Measurements from ENCODE around the gene VPS54.
"Not testable (repeated sequence)": the region's sequence is repeated elsewhere in the genome, so short reads cannot be mapped to it uniquely, and the experiment has no call there.

The VPS54 gene

DNA sequence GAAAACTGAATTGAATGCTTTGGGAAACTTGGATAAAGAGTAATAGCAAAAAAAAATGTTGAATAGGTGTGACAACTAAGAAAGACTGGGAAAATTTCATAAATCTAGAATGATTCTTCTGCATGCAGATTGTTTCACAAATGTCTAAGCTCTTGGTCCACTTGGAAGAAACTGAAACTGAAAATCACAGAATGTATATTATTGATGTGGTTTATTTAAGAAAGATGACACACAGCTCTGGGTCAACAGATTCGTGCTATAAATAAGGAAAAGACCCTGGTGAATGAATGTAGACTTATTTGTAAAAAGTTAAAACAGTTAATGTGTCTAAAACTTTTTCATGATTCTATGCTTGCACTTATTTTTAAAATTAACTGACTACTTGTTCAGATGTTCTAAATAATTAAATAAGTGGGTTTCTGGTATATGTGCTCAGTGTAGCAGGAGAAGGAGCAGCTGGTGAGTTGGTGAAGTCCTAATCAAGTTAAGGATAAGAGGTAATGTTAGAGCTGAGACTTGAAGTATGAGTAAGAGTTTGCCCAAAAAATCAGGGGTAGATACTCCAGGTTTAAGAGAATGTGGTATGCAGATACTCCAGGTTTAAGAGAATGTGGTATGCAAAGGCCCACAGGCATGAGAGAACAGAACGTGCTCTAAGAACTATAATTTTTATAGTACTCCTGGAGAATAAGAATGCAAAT lies 153.1 kb downstream of the VPS54 start:
- DNase-seq = no peak

DNA sequence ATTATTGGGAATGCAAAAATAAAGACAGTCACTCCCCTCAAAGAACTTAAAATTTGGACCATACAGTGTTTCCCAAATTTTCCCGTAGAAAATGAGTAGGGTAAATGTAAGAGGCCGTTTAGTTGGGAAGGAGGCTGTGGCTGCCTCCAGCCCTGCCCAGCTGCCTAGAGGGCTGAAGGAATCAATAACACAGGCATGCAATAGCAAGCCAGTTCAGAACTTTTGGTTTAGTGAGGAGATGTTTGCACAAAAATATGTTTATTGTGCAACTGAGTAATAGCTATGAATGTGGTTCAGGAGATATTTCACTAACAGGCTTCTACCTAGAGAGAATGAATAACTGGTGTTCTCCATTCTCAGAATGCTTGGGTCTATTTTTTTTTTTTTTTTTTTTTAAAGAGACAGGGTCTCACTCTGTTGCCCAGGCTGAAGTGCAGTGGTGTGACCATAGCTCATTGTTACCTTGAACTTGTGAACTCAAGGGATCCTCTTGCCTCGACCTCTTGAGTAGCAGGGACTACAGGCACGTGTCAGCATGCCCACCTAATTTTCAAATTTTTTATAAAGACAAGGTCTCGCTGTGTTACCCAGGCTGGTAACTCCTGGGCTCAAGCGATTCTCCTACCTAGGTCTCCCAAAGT lies 153.9 kb downstream of the VPS54 start:
- no peak for DNase-seq

- no peak for DNase-seq
Observed at GRCh38 chr2:63863707-63864106, 155.5 kb downstream of the VPS54 start.

- no peak for DNase-seq
Observed at GRCh38 chr2:63862806-63863205, 156.4 kb downstream of the VPS54 start.

GRCh38 chr2:63861220-63861822 lies 157.9 kb downstream of the VPS54 start:
- peak; percentile 43 for DNase-seq

- DNase-seq = no peak
Observed at GRCh38 chr2:63858291-63858690, 160.9 kb downstream of the VPS54 start.

DNA sequence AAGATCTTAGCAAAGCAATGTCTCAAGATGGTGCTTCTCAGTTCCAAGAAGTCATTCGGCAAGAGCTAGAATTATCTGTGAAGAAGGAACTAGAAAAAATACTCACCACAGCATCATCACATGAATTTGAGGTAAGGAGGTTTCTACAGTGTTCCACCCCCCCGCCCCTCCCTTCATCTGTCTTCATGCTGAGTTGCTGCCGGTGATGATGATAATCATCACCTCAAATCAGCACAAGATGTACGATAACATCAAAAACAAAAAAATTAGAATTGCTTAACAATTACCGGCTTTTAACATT lies 163.0 kb downstream of the VPS54 start:
- DNase-seq = peak; percentile 44

GRCh38 chr2:63855418-63856302 lies 163.6 kb downstream of the VPS54 start:
- DNase-seq = no peak

GRCh38 chr2:63853527-63854310 lies 165.5 kb downstream of the VPS54 start:
- no peak for DNase-seq

DNA sequence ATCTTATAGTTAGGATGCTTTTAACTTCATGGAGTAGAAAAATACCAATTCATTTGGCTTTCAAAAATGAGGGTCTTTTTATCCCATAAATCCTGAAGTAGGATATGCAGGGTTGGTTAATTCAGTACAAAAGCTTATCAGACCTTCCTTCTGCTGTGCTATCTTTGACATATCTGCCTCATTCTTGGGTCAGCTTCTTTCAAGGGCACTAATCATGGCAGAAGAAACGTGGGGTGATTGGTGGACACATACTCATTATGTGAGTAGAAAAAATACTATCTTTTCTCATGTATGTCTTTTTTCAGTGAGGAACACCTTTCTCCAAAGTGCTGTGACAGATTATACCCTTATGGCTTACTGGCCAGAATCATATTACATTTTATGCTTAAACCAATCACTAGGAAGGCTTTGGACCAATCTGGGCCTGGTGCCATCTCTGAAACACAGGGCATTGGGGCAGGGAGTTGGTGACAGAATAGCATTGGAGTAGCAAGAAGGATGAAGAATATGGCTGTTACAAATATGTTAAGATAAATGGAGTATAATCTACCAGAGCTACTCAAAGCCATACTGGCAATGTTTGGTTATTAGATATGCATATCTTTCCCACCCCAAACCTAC lies 167.4 kb downstream of the VPS54 start:
- DNase-seq = no peak

DNA sequence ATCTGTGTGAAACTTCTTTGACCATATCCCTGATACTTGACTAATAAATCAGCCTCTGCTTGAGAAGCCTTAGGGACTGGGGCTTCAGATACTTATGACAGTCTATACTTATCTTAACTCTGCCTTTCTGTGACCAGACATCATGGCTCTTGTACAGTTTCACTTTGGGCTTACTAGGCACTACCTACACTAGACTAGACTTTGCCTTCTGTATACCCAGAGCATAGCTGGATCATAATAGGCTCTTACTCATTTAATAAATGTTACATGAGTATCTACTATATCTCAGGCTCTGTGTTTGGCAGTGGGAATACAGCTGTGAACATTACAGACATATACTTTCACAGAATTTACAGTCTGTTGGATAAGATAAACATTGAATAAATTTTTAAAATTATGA lies 168.6 kb downstream of the VPS54 start:
- no peak for DNase-seq

DNA sequence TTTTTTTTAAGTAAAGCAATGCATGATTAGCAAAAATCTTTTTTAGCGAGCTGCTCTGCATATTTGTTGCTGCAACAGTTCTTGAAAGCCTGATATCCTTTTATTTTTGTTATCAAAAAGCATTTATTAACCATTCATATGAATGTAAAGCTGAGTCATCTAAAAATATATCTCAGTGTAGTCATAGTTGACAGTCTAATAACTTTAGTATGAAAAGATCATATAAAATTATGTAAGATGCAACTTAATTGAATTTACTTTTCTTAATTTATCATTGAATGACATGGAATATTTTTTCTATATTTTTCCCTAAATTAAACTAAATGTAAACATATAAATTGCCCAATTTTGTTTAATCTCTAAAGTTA lies 169.0 kb downstream of the VPS54 start:
- DNase-seq = no peak

GRCh38 chr2:63849381-63850203 lies 169.6 kb downstream of the VPS54 start:
- DNase-seq = no peak

DNA sequence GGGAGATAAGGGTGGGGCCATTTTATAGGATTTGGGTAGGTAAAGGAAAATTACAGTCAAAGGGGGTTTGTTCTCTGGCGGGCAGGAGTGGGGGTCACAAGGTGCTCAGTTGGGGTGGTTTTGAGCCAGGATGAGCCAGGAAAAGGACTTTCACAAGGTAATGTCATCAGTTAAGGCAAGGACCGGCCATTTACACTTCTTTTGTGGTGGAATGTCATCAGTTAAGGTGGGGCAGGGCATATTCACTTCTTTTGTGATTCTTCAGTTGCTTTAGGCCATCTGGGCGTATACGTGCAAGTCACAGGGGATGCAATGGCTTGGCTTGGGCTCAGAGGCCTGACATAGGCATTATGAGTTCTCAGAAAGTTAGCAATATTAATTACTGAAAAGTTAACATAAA lies 171.7 kb downstream of the VPS54 start:
- DNase-seq = not testable (repeated sequence)

DNA sequence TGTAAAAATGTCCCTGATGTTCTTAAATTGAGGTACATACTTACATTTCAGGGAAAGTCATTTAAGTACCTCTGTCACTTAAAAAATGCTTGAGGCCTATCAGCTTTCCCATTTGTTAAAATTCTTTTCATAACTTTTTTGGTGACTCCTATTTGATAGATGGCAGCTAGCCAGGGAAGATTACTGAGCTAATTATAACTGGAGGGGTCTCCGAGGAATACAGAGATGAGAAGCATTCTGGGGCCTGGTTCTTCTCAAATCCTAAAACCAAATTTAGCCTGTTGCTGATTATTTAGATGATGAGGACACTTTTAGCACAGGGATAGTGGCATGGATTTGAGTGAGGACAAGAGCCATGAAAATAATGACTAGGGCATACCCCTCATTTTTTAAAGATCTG lies 172.7 kb downstream of the VPS54 start:
- no peak for DNase-seq

GRCh38 chr2:63845866-63846265 lies 173.4 kb downstream of the VPS54 start:
- DNase-seq = no peak

DNA sequence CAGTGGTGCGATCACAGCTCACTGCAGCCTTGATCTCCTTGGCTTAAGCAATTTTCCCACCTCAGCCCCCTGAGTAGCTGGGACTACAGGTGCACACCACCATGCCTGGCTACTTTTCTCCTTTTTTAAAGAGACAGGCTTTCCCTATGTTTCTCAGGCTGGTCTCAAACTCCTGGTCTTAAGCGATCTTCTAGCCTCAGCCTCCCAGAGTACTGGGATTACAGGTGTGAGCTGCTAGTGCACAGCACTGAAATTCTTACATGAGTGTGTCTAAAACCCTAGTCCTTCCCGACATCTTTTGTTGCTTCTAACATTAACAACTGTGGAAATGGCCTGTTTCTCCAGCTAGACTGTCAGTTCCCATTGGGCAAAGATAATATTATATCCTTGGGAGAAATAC lies 174.6 kb downstream of the VPS54 start:
- no peak for DNase-seq

- DNase-seq = no peak
Observed at GRCh38 chr2:63843791-63844190, 175.4 kb downstream of the VPS54 start.

GRCh38 chr2:63843093-63843492 lies 176.1 kb downstream of the VPS54 start:
- DNase-seq = no peak

DNA sequence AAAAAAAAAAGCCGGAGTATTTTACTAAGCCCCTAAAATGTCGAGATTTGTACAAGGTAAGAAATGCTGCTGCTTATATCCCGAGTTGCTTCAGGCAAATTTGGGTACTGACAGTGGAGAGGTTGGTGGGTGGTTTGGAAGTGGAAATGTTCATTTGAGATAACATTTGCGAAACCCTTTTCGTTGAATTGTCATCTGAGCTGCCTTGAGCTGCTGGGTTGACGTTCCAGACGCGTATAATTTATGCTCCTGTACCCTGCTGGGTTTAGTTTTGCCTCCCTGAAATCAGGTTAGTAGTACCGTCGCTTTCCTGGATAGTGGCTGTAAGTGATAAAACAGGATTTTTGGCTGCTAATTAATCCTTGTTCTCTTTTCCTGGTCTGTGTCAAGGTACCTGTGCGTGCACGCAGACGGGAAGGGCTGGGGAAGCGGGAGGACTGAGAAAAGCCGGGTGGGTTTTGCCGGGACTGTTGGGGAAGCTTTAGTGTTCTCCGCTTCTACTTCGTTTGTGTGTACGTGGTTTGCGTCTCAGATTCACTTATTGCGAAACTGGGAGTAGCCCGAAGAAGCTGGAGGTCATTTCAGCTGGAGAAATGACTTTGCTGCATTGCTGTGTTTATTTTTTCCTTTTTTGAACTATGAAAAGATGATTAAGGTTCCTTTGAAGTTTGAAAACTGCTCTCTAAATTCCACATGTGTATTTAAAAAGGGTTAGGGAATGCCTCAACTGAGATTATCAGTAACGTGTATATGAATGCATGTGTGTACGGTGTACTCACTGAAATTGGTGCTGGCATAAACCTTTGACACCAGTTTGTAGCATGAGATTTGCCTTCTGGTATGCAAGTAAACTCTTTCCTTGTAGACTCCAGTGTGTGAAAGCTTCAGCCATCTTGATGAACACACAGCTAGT lies 176.8 kb downstream of the VPS54 start:
- DNase-seq = no peak

Data from effector CD8-positive, alpha-beta T cell (primary cell).